Osteoblast (primary cell): ENCODE measurements around the gene ZDHHC4. TPM values are rescaled to one million over a fixed set of nuclear protein-coding genes. Genes with fewer than 3 reads are reported as not detected.

ENCODE experiments used
- DNase-seq: peaks from one replicate; pipeline ENCODE4 v3.0.0; 2011; ENCODE audit warnings: low spot score, mixed read lengths; ENCODE audit not compliant: insufficient read length; ENCODE audit errors: missing footprints
- H2AFZ ChIP-seq: 2 replicates; pipeline ENCODE4 v1.6.0; 2011; ENCODE audit warnings: mild to moderate bottlenecking, low read length
- H3K27ac ChIP-seq: 2 replicates; pipeline ENCODE4 v1.5.1; 2011; ENCODE audit warnings: mild to moderate bottlenecking, low read depth, low read length, moderate library complexity
- H3K27me3 ChIP-seq: 2 replicates; pipeline ENCODE4 v1.6.0; 2012; ENCODE audit warnings: mild to moderate bottlenecking, control low read depth, inconsistent platforms, low read length, moderate library complexity; ENCODE audit not compliant: insufficient read depth
- H3K36me3 ChIP-seq: 2 replicates; pipeline ENCODE4 v1.5.1; 2011; ENCODE audit warnings: mild to moderate bottlenecking, low read length, control low read depth, moderate library complexity; ENCODE audit not compliant: insufficient read depth
- H3K4me1 ChIP-seq: 2 replicates; pipeline ENCODE4 v1.5.1; 2011; ENCODE audit warnings: mild to moderate bottlenecking, low read length, control low read depth, moderate library complexity; ENCODE audit not compliant: insufficient read depth
- H3K4me2 ChIP-seq: 2 replicates; pipeline ENCODE4 v1.6.0; 2011; ENCODE audit warnings: mild to moderate bottlenecking, low read length; ENCODE audit not compliant: insufficient read depth
- H3K4me3 ChIP-seq: fragments of 200-600 bp; sonication (generic); 3 replicates; pipeline ENCODE4 v1.5.1; 2012; ENCODE audit warnings: mild to moderate bottlenecking, low read length, inconsistent platforms; ENCODE audit not compliant: insufficient read depth
- H3K79me2 ChIP-seq: 2 replicates; pipeline ENCODE4 v1.6.0; 2012; ENCODE audit warnings: mild to moderate bottlenecking, low read length, control low read depth, inconsistent platforms; ENCODE audit not compliant: insufficient read depth
- H3K9me3 ChIP-seq: 2 replicates; pipeline ENCODE4 v1.5.1; 2011; ENCODE audit warnings: low read depth, low read length, control low read depth
- H4K20me1 ChIP-seq: 2 replicates; pipeline ENCODE4 v1.6.0; 2012; ENCODE audit warnings: mild to moderate bottlenecking, low read length, control low read depth; ENCODE audit not compliant: insufficient read depth
- total RNA-seq: library from RNA; depleted of rRNA; stranded (reverse); fragments of >200 nt; gene quantifications from 2 replicates; pipeline ENCODE4 v1.2.3, GENCODE V29; 2012
- TF ChIP-seq, protein P1 (sequence below): IDR thresholded peaks from 2 replicates; pipeline ENCODE4 v1.5.1; 2011; ENCODE audit warnings: mild to moderate bottlenecking, low read depth, low read length, moderate library complexity; ENCODE audit errors: extremely low read depth

Gene ZDHHC4
- total RNA-seq, 1 donor, result 51.0 TPM

- H3K36me3 ChIP-seq, result peaks cover 26% of the 10 kb centered on the region
- peaks cover 14% of the 10 kb centered on the region for H3K79me2 ChIP-seq
- TF ChIP-seq, protein P1, sequence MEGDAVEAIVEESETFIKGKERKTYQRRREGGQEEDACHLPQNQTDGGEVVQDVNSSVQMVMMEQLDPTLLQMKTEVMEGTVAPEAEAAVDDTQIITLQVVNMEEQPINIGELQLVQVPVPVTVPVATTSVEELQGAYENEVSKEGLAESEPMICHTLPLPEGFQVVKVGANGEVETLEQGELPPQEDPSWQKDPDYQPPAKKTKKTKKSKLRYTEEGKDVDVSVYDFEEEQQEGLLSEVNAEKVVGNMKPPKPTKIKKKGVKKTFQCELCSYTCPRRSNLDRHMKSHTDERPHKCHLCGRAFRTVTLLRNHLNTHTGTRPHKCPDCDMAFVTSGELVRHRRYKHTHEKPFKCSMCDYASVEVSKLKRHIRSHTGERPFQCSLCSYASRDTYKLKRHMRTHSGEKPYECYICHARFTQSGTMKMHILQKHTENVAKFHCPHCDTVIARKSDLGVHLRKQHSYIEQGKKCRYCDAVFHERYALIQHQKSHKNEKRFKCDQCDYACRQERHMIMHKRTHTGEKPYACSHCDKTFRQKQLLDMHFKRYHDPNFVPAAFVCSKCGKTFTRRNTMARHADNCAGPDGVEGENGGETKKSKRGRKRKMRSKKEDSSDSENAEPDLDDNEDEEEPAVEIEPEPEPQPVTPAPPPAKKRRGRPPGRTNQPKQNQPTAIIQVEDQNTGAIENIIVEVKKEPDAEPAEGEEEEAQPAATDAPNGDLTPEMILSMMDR, result no peak
- H3K27me3 ChIP-seq, result no peaks in the 10 kb centered on the region
- peak overlapping the region; percentile 80 for H3K4me2 ChIP-seq
- H4K20me1 ChIP-seq, result no peaks in the 10 kb centered on the region
- peak overlapping the region; percentile 65 for H2AFZ ChIP-seq
- H3K27ac ChIP-seq, result no peak overlapping the region
- H3K4me1 ChIP-seq, result peaks cover 5% of the 10 kb centered on the region
- H3K9me3 ChIP-seq, result no peaks in the 10 kb centered on the region
- peak; percentile 81 for DNase-seq
- peak overlapping the region; percentile 57 for H3K4me3 ChIP-seq
Measured at GRCh38 chr7:6589151-6589828, 12.0 kb downstream of the ZDHHC4 start.

DNA sequence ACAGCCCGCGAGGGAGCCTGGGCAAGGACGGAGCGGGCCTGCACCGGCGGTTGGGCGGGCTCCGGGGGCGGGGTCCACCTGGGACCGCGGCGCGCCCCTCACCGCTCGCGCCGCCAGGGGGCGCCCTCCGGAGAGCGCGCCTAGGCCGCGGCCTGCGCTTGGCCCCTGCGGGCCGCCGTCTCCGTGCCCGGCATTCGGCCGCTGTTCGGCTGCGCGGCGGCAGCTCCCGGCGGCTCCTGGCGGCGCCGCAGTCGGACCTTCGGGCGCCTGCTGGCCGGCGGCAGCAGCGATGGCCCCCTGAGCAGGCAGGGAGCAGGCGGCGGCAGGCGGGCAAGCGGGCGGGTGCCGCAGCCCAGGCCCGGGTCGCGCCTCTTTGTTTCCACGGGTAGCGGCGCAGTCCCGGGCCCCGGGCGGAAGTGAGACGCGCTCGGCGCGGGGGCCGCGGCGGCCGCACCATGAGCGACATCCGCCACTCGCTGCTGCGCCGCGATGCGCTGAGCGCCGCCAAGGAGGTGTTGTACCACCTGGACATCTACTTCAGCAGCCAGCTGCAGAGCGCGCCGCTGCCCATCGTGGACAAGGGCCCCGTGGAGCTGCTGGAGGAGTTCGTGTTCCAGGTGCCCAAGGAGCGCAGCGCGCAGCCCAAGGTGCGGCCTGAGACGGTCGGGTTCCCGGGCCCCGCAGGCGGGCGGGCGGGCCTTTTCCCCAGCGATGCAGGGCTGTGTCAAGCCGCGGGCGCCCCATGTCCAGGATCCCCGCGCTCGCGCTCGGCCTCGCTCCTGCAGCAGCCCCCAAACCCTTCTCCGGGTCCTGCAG lies 12.8 kb downstream of the ZDHHC4 start, which contains the start of gene INTS15:
Gene INTS15 (plus strand): TSS at position 193 of the 816 bp plus-strand sequence. CDS start 263 bp downstream, at position 456.
- TF ChIP-seq, protein P1, result peak; percentile 49
- H3K79me2 ChIP-seq, result peaks cover 14% of the 10 kb centered on the region
- peaks cover 5% of the 10 kb centered on the region for H3K4me1 ChIP-seq

DNA sequence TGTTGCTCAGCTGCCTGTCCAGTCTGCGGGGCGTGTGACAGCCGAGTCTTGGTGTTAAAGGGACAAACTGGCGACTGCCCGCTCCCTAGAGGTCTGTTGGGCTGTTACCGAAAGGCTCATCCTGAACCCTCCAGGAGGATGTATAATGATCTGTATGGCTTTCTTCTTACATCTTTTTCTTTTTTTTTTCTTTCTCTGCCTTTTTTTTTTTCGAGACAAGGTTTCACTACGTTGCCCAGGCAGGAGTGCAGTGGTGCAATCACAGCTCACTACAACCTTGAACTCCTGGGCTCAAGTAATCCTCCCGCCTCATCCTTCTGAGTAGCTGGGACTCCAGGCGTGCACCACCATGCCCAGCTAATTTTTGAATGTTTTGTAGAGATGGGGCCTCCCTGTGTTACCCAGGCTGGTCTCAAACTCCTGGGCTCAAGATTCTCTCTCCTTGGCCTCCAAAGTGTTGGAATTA lies 13.4 kb downstream of the ZDHHC4 start:
- H3K36me3 ChIP-seq, result peaks cover 30% of the 10 kb centered on the region
- no peaks in the 10 kb centered on the region for H3K9me3 ChIP-seq
- peak overlapping the region; percentile 32 for H3K27ac ChIP-seq
- peak overlapping the region; percentile 89 for H2AFZ ChIP-seq
- TF ChIP-seq, protein P1, result no peak
- DNase-seq, result peak; percentile 90
- peak overlapping the region; percentile 94 for H3K4me3 ChIP-seq
- H3K4me2 ChIP-seq, result peak overlapping the region; percentile 93
- H3K79me2 ChIP-seq, result peaks cover 14% of the 10 kb centered on the region
- H3K4me1 ChIP-seq, result peaks cover 5% of the 10 kb centered on the region
- no peaks in the 10 kb centered on the region for H3K27me3 ChIP-seq
- peaks cover 2% of the 10 kb centered on the region for H4K20me1 ChIP-seq

More for the DNA sequence above, 12.8 kb downstream of the ZDHHC4 start, which contains the start of gene INTS15:
- H2AFZ ChIP-seq, result peak within 1 kb of the TSS; percentile 89
- no peaks in the 10 kb centered on the region for H4K20me1 ChIP-seq
- no peaks in the 10 kb centered on the region for H3K9me3 ChIP-seq
- H3K36me3 ChIP-seq, result peaks cover 26% of the 10 kb centered on the region
- peak within 1 kb of the TSS; percentile 94 for H3K4me3 ChIP-seq
- no peaks in the 10 kb centered on the region for H3K27me3 ChIP-seq
- H3K27ac ChIP-seq, result peak within 1 kb of the TSS; percentile 32
- DNase-seq, result peak; percentile 99
- H3K4me2 ChIP-seq, result peak within 1 kb of the TSS; percentile 93

- no peak overlapping the region for H2AFZ ChIP-seq
- H3K79me2 ChIP-seq, result no peaks in the 10 kb centered on the region
- TF ChIP-seq, protein P1, result no peak
- H3K4me2 ChIP-seq, result no peak overlapping the region
- peaks cover 6% of the 10 kb centered on the region for H4K20me1 ChIP-seq
- no peak for DNase-seq
- no peak overlapping the region for H3K4me3 ChIP-seq
- H3K27ac ChIP-seq, result no peak overlapping the region
- H3K36me3 ChIP-seq, result peaks cover 59% of the 10 kb centered on the region
- H3K4me1 ChIP-seq, result no peaks in the 10 kb centered on the region
- no peaks in the 10 kb centered on the region for H3K27me3 ChIP-seq
- H3K9me3 ChIP-seq, result no peaks in the 10 kb centered on the region
Measured at GRCh38 chr7:6600093-6600492, 22.8 kb downstream of the ZDHHC4 start.
